HepG2 (cell line): ENCODE results near the gene H1-8. TPM values are rescaled to one million over a fixed set of nuclear protein-coding genes. Genes with fewer than 3 reads are reported as not detected.

ENCODE experiments used
- EP300 ChIP-seq, 3 experiments: sonication (generic) in 1 of 3; formaldehyde crosslinking in 1 of 3; IDR thresholded peaks; 2 replicates each; pipeline versions ENCODE4 v1.5.1 to v1.6.1; 2011 to 2020; ENCODE audit warnings: low read depth in 2 of 3, low read length in 2 of 3, borderline replicate concordance in 1 of 3, improper control_type of control experiment in 1 of 3, mild to moderate bottlenecking in 1 of 3, missing genetic modification reagents in 1 of 3, moderate library complexity in 1 of 3
- FOXO4 ChIP-seq: sonication (generic); formaldehyde crosslinking; conservative IDR thresholded peaks from 2 replicates; pipeline ENCODE4 v1.8.1; 2023; ENCODE audit warnings: missing genetic modification reagents
- ISX ChIP-seq: sonication (generic); formaldehyde crosslinking; conservative IDR thresholded peaks from 2 replicates; pipeline ENCODE4 v1.5.0; 2020; ENCODE audit warnings: missing genetic modification reagents
- RXRB ChIP-seq: IDR thresholded peaks from 2 replicates; pipeline ENCODE4 v1.6.1; 2016; ENCODE audit warnings: borderline replicate concordance, missing genetic modification reagents, missing compliant biosample characterization
- SALL1 ChIP-seq: sonication (generic); formaldehyde crosslinking; IDR thresholded peaks from 2 replicates; pipeline ENCODE4 v1.8.0; 2022; ENCODE audit warnings: mild to moderate bottlenecking, missing genetic modification reagents
- TEF ChIP-seq: sonication (generic); formaldehyde crosslinking; IDR thresholded peaks from 2 replicates; pipeline ENCODE4 v1.5.0; 2020; ENCODE audit warnings: missing genetic modification reagents
- ZBTB4 ChIP-seq: sonication (generic); formaldehyde crosslinking; IDR thresholded peaks from 2 replicates; pipeline ENCODE4 v1.4.0; 2020; ENCODE audit warnings: missing genetic modification reagents, mild to moderate bottlenecking, borderline replicate concordance
- ZNF292 ChIP-seq: sonication (generic); formaldehyde crosslinking; IDR thresholded peaks from 2 replicates; pipeline ENCODE4 v1.8.1; 2022; ENCODE audit warnings: mild to moderate bottlenecking, low read depth, missing genetic modification reagents, borderline replicate concordance
- ZNF33B ChIP-seq: sonication (generic); formaldehyde crosslinking; IDR thresholded peaks from 2 replicates; pipeline ENCODE4 v1.5.1; 2020; ENCODE audit warnings: mild to moderate bottlenecking, missing genetic modification reagents
- ZNF605 ChIP-seq: sonication (generic); formaldehyde crosslinking; IDR thresholded peaks from 2 replicates; pipeline ENCODE4 v1.8.0; 2022; ENCODE audit warnings: mild to moderate bottlenecking, missing genetic modification reagents
- ZNF646 ChIP-seq: sonication (generic); formaldehyde crosslinking; IDR thresholded peaks from 2 replicates; pipeline ENCODE4 v1.9.0; 2021; ENCODE audit warnings: mild to moderate bottlenecking, missing genetic modification reagents
- ZNF713 ChIP-seq: sonication (generic); formaldehyde crosslinking; IDR thresholded peaks from 2 replicates; pipeline ENCODE4 v1.4.0; 2020; ENCODE audit warnings: mild to moderate bottlenecking, missing genetic modification reagents
- ZNF772 ChIP-seq: sonication (generic); formaldehyde crosslinking; IDR thresholded peaks from 2 replicates; pipeline ENCODE4 v1.5.0; 2020; ENCODE audit warnings: mild to moderate bottlenecking, missing genetic modification reagents
- ZNF780A ChIP-seq: sonication (generic); formaldehyde crosslinking; IDR thresholded peaks from 2 replicates; pipeline ENCODE4 v1.8.0; 2022; ENCODE audit warnings: mild to moderate bottlenecking, missing genetic modification reagents, moderate library complexity
- ZSCAN29 ChIP-seq: sonication (generic); formaldehyde crosslinking; conservative IDR thresholded peaks from 2 replicates; pipeline ENCODE4 v1.4.0; 2020; ENCODE audit warnings: mild to moderate bottlenecking, missing genetic modification reagents
- polyA plus RNA-seq, 8 experiments: library from polyadenylated mRNA; depleted of rRNA in 3 of 8; stranded (reverse) in 7 of 8; unstranded in 1 of 8; fragments of >200 nt; fragmentation: Illumina TruSeq in 4 of 8; extraction: Trizol in 4 of 8; gene quantifications; 2 replicates each; pipeline versions ENCODE4 v1.2.1 to v1.2.3, GENCODE V29; 2011 to 2016; ENCODE audit warnings: low read depth in 4 of 8, missing spikeins in 1 of 8, mixed read lengths in 1 of 8; ENCODE audit not compliant: insufficient read depth in 1 of 8
- total RNA-seq, 5 experiments: library from RNA; depleted of rRNA; stranded (reverse); fragments of >200 nt; fragmentation: Illumina TruSeq; extraction: Trizol; gene quantifications; 2 replicates each; pipeline ENCODE4 v1.2.3, GENCODE V29; 2016; ENCODE audit warnings: low read depth in 1 of 5

The H1-8 gene
- total and polyA plus RNA-seq, 2 of the 13 experiments (the other 11 are each of a cell fraction or from before 2014, with no cell fraction given): 0.08 TPM; not detected in 1

GRCh38 chr3:129597087-129597999, 54.4 kb downstream of the H1-8 start (continued):
- no peak for TF ChIP-seq ZNF713 (CRISPR knock-in tag)
- peak; percentile 61 for TF ChIP-seq SALL1 (CRISPR knock-in tag)
- TF ChIP-seq FOXO4: 0 out of 2 replicates have a peak, but pooled peaks have one; percentile 83
- peak; percentile 41; the same call in 1 of the 2 replicates for TF ChIP-seq ZNF292
- TF ChIP-seq ZNF33B (CRISPR knock-in tag): no peak
- TF ChIP-seq ZNF772 (CRISPR knock-in tag): no peak
- no peak for TF ChIP-seq TEF
- TF ChIP-seq ZNF605 (CRISPR knock-in tag): peak; percentile 20; the same call in 1 of the 2 replicates
- TF ChIP-seq RXRB: no peak
- no peak for TF ChIP-seq ZNF646 (CRISPR knock-in tag)
- no peak for TF ChIP-seq ZNF780A (CRISPR knock-in tag)
- TF ChIP-seq ZBTB4 (CRISPR knock-in tag): no peak; the same call in 1 of the 2 replicates
- TF ChIP-seq ZSCAN29 (CRISPR knock-in tag): no peak
- TF ChIP-seq ISX (CRISPR knock-in tag): no peak
- TF ChIP-seq EP300 (IDR thresholded peaks at IDR 0.05; ENCODE audit: low read depth in 2 of 2, low read length in 2 of 2): 0 out of 4 replicates have a peak, but pooled peaks of 1 of the 2 experiments have one; percentile 5
- TF ChIP-seq EP300 (CRISPR knock-in tag; IDR thresholded peaks at IDR 0.05; ENCODE audit: borderline replicate concordance): no peak
